K562 treated with DMSO at 1 percent for 24 hours (cell line): Measurements from ENCODE around the gene ADAM15. TPM values are rescaled to one million over a fixed set of nuclear protein-coding genes. Genes with fewer than 3 reads are reported as not detected.

ENCODE experiments used
- total RNA-seq: library from RNA; unstranded; fragments of 300-600 nt; gene quantifications from 2 replicates; pipeline ENCODE4 v1.2.3, GENCODE V29; 2022; ENCODE audit warnings: low read depth; ENCODE audit not compliant: insufficient read depth

The ADAM15 gene, protein sequence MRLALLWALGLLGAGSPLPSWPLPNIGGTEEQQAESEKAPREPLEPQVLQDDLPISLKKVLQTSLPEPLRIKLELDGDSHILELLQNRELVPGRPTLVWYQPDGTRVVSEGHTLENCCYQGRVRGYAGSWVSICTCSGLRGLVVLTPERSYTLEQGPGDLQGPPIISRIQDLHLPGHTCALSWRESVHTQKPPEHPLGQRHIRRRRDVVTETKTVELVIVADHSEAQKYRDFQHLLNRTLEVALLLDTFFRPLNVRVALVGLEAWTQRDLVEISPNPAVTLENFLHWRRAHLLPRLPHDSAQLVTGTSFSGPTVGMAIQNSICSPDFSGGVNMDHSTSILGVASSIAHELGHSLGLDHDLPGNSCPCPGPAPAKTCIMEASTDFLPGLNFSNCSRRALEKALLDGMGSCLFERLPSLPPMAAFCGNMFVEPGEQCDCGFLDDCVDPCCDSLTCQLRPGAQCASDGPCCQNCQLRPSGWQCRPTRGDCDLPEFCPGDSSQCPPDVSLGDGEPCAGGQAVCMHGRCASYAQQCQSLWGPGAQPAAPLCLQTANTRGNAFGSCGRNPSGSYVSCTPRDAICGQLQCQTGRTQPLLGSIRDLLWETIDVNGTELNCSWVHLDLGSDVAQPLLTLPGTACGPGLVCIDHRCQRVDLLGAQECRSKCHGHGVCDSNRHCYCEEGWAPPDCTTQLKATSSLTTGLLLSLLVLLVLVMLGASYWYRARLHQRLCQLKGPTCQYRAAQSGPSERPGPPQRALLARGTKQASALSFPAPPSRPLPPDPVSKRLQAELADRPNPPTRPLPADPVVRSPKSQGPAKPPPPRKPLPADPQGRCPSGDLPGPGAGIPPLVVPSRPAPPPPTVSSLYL
- 60.0 and 63.6 TPM in 2 replicates for total RNA-seq

DNA sequence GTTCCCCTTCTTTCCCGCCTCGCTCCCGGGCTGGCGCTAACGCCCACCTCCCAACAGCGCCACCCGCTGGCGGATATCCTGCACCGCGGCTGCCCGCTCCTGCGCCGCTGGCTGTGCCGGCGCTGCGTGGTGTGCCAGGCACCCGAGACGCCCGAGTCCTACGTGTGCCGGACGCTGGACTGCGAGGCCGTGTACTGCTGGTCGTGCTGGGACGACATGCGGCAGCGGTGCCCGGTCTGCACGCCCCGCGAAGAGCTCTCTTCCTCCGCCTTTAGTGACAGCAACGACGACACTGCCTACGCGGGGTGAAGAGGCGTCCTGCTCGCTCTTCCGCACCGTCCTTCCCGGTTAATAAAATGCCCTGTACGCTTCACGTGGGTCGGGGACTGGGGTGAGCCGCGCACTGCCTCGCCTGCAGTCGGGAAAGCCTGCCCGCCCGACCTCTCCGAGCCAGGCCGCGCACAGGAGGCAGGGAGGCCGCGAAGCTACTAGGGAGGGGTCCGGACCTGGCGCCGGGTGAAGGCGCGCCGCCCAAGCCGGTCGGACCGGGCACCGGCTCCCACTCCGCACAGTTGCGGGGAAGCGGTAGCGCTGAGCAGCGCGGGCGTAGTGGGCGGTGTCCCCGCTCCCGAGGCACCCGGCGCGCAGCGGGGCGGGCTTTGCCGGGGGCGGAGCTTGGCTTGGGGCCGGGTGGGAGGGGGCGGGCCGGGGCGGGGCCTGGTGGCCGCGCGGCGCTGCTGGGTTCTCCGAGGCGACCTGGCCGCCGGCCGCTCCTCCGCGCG, at the start of gene ADAM15:
Gene ADAM15, plus strand, starts transcription at position 757 of the 782 bp plus-strand sequence. CDS start 71 bp downstream, outside the sequence.

DNA sequence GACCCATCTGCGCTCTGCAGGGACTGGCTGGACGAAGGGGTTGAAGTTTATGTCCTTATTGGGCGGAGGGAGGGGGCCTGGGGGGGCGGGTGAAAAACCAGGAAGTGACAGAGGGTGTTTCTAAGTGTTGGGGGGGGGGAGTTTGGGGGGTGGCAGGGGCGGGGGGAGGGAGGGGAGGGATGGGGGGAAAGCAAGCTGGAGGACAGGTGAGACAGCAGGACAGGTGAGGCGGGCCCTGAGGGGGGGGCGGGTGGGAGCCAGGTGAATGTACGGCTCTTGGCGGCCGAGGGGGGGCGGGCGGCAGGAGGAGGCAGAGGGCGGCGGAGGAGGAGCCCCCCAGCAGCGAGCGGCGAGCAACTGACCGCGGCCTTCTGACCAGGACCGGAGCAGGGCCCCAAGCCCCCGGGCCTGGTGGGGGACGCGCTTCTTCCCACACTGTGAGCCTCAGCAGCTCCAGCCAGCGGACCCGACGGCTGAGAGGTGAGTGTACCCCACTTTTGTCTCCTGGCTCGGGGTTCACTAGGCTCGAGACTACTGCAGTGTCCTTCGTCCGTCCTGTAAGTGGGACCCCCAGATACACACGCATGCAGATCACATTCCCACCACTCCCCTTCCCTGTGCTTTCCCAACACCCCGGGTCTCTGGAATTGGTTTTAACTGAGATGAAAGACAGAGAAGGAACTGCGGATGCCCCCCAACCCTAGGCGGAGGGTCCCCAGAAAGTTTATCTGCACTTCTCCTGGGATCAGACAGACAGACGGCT, 48.5 kb upstream of the ADAM15 start, which contains the start of gene ZBTB7B:
Gene ZBTB7B, plus strand, starts transcription at position 339 of the 763 bp plus-strand sequence. CDS start 11,859 bp downstream, outside the sequence.

DNA sequence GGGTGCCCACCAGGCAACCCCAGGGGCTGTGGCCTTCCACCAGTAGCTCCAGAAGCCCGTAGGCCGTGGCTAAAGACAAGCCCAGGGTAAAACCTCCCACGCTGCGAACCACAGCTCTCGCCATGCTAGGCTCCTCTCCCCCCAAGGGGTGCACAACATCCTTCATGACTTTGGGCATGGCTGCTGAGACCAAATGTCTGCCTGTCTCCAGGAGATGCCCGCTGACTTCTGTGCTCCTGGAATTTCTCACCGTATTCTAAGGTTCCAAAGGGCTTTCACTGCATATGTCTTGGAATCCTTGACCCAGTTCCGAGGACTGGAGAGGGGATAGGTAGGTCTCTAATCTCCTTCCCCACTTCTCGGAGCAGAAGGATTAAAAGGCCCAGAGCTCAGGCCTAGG, 17.6 kb upstream of the ADAM15 start, which contains the start of the genes DCST1 and DCST2:
Gene DCST1, plus strand, starts transcription at position 301 of the 400 bp plus-strand sequence. CDS start 213 bp downstream, outside the sequence.
Gene DCST2, minus strand, starts transcription at position 258 of the 400 bp plus-strand sequence. Its CDS starts 80 bp downstream, at position 178.

DNA sequence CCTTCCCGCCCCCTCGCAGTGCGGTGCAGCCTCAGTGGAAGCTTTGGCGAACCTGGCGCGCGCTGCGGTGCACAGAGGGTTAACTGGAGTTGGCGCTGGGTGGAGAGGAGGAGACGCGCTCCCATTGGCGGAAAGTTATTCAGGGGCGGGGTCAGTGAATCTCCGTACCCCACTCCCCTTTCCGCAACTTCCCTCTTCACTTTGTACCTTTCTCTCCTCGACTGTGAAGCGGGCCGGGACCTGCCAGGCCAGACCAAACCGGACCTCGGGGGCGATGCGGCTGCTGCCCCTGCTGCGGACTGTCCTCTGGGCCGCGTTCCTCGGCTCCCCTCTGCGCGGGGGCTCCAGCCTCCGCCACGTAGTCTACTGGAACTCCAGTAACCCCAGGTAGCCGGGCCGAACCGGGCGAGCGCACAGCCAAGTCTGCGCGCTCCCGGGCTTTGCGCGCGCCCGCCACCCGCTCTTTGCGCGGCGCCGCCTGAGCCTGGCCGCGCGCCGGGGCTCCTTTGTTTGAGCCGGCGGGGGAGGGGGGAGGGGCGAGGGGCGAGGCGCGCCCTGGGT, 12.5 kb downstream of the ADAM15 start, which contains the start of gene EFNA4:
Gene EFNA4, plus strand, starts transcription at position 191 of the 561 bp plus-strand sequence. Its CDS starts 84 bp downstream, at position 275.

DNA sequence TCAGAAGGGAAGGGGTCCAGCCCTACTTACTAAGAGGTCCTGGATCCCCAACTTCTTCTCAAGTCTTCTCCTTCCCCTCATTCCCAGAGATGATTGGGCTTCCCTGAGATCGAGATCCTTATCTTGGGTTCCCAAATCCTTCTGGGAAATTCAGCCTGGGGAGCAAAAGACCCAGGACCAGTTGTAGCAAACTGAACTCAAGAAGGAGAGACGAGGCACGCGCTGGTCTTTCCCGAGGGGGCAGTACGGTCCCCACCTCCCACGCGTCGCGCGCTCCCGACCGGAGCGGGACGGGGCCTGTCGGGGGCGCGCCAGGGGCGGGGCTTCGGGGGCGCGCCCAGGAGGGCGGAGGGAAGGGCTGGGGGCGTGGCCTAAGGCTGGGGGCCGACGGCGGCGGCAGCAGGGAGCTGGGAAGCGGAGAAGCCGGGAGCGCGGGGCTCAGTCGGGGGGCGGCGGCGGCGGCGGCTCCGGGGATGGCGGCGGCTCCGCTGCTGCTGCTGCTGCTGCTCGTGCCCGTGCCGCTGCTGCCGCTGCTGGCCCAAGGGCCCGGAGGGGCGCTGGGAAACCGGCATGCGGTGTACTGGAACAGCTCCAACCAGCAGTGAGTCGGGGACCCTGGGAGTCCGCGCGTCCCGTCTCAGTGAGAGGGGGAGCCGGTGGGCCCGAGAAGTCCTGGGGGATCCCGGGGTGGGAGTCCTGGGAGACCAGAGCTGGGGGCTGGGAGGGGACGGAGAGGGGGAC, 27.5 kb downstream of the ADAM15 start, which contains the start of gene EFNA3:
Gene EFNA3, plus strand, starts transcription at position 369 of the 741 bp plus-strand sequence. Its CDS starts 105 bp downstream, at position 474.

Other genes with a start within 250 kb of the ADAM15 start
- 0.02 TPM in 1 of 2 replicates, not detected in the other for gene KCNN3, start 181.0 kb upstream of the ADAM15 start, total RNA-seq
- 22.5 and 25.3 TPM in 2 replicates for gene PMVK, start 114.6 kb upstream of the ADAM15 start, total RNA-seq
- 22.6 and 23.0 TPM in 2 replicates for gene PBXIP1, start 95.2 kb upstream of the ADAM15 start, total RNA-seq
- 49.1 and 50.8 TPM in 2 replicates for gene PYGO2, start 89.5 kb upstream of the ADAM15 start, total RNA-seq
- gene SHC1, start 80.6 kb upstream of the ADAM15 start, total RNA-seq, result 53.7 and 61.2 TPM in 2 replicates
- gene CKS1B, start 76.6 kb upstream of the ADAM15 start, total RNA-seq, result 334 and 346 TPM in 2 replicates
- gene FLAD1, start 68.0 kb upstream of the ADAM15 start, total RNA-seq, result 45.3 and 54.6 TPM in 2 replicates
- gene LENEP, start 57.7 kb upstream of the ADAM15 start, total RNA-seq, result not detected in 2 replicates
- gene ZBTB7B, start 48.5 kb upstream of the ADAM15 start, total RNA-seq, result 41.9 and 50.3 TPM in 2 replicates
- 0.68 and 2.1 TPM in 2 replicates for gene DCST2, start 17.5 kb upstream of the ADAM15 start, total RNA-seq
- not detected in 2 replicates for gene DCST1, start 17.5 kb upstream of the ADAM15 start, total RNA-seq
- 16.7 and 17.6 TPM in 2 replicates for gene EFNA4, start 12.4 kb downstream of the ADAM15 start, total RNA-seq
- gene EFNA3, start 27.5 kb downstream of the ADAM15 start, total RNA-seq, result 5.8 and 5.9 TPM in 2 replicates
- gene EFNA1, start 76.6 kb downstream of the ADAM15 start, total RNA-seq, result 4.9 and 5.8 TPM in 2 replicates
- gene SLC50A1, start 84.5 kb downstream of the ADAM15 start, total RNA-seq, result 107 and 111 TPM in 2 replicates
- 97.5 and 132 TPM in 2 replicates for gene DPM3, start 89.2 kb downstream of the ADAM15 start, total RNA-seq
- 319 and 328 TPM in 2 replicates for gene KRTCAP2, start 122.0 kb downstream of the ADAM15 start, total RNA-seq
- gene TRIM46, start 122.5 kb downstream of the ADAM15 start, total RNA-seq, result not detected in 2 replicates
- gene THBS3, start 156.6 kb downstream of the ADAM15 start, total RNA-seq, result 4.2 and 4.4 TPM in 2 replicates
- 72.4 and 82.0 TPM in 2 replicates for gene MTX1, start 157.4 kb downstream of the ADAM15 start, total RNA-seq
- gene ENTREP3, start 204.2 kb downstream of the ADAM15 start, total RNA-seq, result 38.1 and 40.6 TPM in 2 replicates
- gene SCAMP3, start 211.0 kb downstream of the ADAM15 start, total RNA-seq, result 123 and 125 TPM in 2 replicates
- 33.3 and 42.5 TPM in 2 replicates for gene CLK2, start 222.2 kb downstream of the ADAM15 start, total RNA-seq
- gene HCN3, start 226.1 kb downstream of the ADAM15 start, total RNA-seq, result 5.9 and 6.2 TPM in 2 replicates